ENCODE measurements around the gene MYRIP. TPM values are rescaled to one million over a fixed set of nuclear protein-coding genes. Genes with fewer than 3 reads are reported as not detected.

The MYRIP gene
- polyA plus RNA-seq, 1 of the 3 experiments (the other 2 are of a cell fraction), result 1.2 TPM

- WGBS (ENCODE audit: low lambda C conversion rate), result 93% methylated on average over 8 of the region's 9 CpGs
- no peak for DNase-seq
- Histone ChIP-seq H4K20me1 (ENCODE audit: insufficient read depth) (no peaks in the 10 kb centered on the region), H3K36me3 (replicated peaks in 1 of 2; ENCODE audit: control insufficient read depth in 1 of 2, insufficient read depth in 2 of 2, low read length in 1 of 2) (no peaks in the 10 kb centered on the region), H3K27me3 (ENCODE audit: insufficient read depth) (peaks cover 16% of the 10 kb centered on the region), H3K27ac (ENCODE audit: low read depth in 2 of 2, low read length in 1 of 2) (no peak overlapping the region), H3K79me2 (ENCODE audit: insufficient read depth) (no peaks in the 10 kb centered on the region), H3K4me2 (no peak overlapping the region), H3K9ac (no peak overlapping the region), H3K4me1 (ENCODE audit: control insufficient read depth in 1 of 2, insufficient read depth in 2 of 2, low read depth in 1 of 2, low read length in 1 of 2) (peaks cover 0 to 16% of the 10 kb centered on the region in 2 experiments; a peak in 1 of 4 replicates), H2AFZ (ENCODE audit: low read depth) (no peak overlapping the region), H3K9me3 (no peaks in the 10 kb centered on the region), H3K9me2 (no peaks in the 10 kb centered on the region), H3K4me3 (ENCODE audit: low read depth in 2 of 2, low read length in 1 of 2) (no peak overlapping the region), H3F3A (replicated peaks; ENCODE audit: insufficient read depth) (peaks cover 14% of the 10 kb centered on the region)
- ChIA-PET CTCF (interaction anchor here (0.9 to 2.8 kb wide), 6 partner anchors 11 to 406 kb away, joined by 3 to 32 read pairs (median 4); no protein-coding TSS in a partner anchor), POLR2A (no interaction called here)
- TF ChIP-seq JUND (IDR thresholded peaks at IDR 0.05), result no peak
- TF ChIP-seq EP300 (IDR thresholded peaks at IDR 0.05; ENCODE audit: borderline replicate concordance in 1 of 2, low read depth in 1 of 2, low read length in 1 of 2), result no peak
- TF ChIP-seq ZBTB33 (IDR thresholded peaks at IDR 0.05; ENCODE audit: borderline replicate concordance, low read depth), result no peak
- no peak for TF ChIP-seq RCOR1 (IDR thresholded peaks at IDR 0.05; ENCODE audit: low read length)
- TF ChIP-seq CHD2 (IDR thresholded peaks at IDR 0.05; ENCODE audit: low read length, partially characterized antibody), result no peak
- no peak for TF ChIP-seq RFX5 (IDR thresholded peaks at IDR 0.05; ENCODE audit: low read length)
- TF ChIP-seq FOXJ3 (CRISPR knock-in tag; IDR thresholded peaks at IDR 0.05), result no peak
- no peak for TF ChIP-seq RAD21 (IDR thresholded peaks at IDR 0.05; ENCODE audit: low read length)
- no peak for TF ChIP-seq NRF1 (IDR thresholded peaks at IDR 0.05; ENCODE audit: low read depth, low read length)
- no peak for TF ChIP-seq CTCF (IDR thresholded peaks at IDR 0.05)
- no peak for TF ChIP-seq SIN3A (IDR thresholded peaks at IDR 0.05; ENCODE audit: borderline replicate concordance, low read depth, low read length)
- no peak for TF ChIP-seq TAF1 (IDR thresholded peaks at IDR 0.05; ENCODE audit: borderline replicate concordance, low read depth, low read length)
- TF ChIP-seq YY1 (IDR thresholded peaks at IDR 0.05; ENCODE audit: low read depth), result no peak
Observed at GRCh38 chr3:39811561-39811960, 2.2 kb downstream of the MYRIP start.

- Histone ChIP-seq H3F3A (replicated peaks; ENCODE audit: insufficient read depth) (peaks cover 14% of the 10 kb centered on the region), H3K36me3 (replicated peaks in 1 of 2; ENCODE audit: control insufficient read depth in 1 of 2, insufficient read depth in 2 of 2, low read length in 1 of 2) (no peaks in the 10 kb centered on the region), H3K9ac (no peak overlapping the region), H3K4me2 (no peak overlapping the region), H3K79me2 (ENCODE audit: insufficient read depth) (no peaks in the 10 kb centered on the region), H3K9me2 (no peaks in the 10 kb centered on the region), H4K20me1 (ENCODE audit: insufficient read depth) (no peaks in the 10 kb centered on the region), H3K4me3 (ENCODE audit: low read depth in 2 of 2, low read length in 1 of 2) (no peak overlapping the region), H2AFZ (ENCODE audit: low read depth) (no peak overlapping the region), H3K9me3 (no peaks in the 10 kb centered on the region), H3K27me3 (ENCODE audit: insufficient read depth) (peaks cover 16% of the 10 kb centered on the region), H3K4me1 (ENCODE audit: control insufficient read depth in 1 of 2, insufficient read depth in 2 of 2, low read depth in 1 of 2, low read length in 1 of 2) (peaks cover 0 to 16% of the 10 kb centered on the region in 2 experiments; a peak in 1 of 4 replicates), H3K27ac (ENCODE audit: low read depth in 2 of 2, low read length in 1 of 2) (no peak overlapping the region)
- POLR2A ChIA-PET, result no interaction called here
- peak; percentile 67 for TF ChIP-seq RAD21 (IDR thresholded peaks at IDR 0.05; ENCODE audit: low read length)
- no peak for TF ChIP-seq TEAD4 (IDR thresholded peaks at IDR 0.05; ENCODE audit: borderline replicate concordance, insufficient read depth)
- TF ChIP-seq SMC3 (IDR thresholded peaks at IDR 0.05; ENCODE audit: low read depth, low read length), result peak; percentile 47
- TF ChIP-seq ZBTB33 (IDR thresholded peaks at IDR 0.05; ENCODE audit: borderline replicate concordance, low read depth), result no peak
- peak; percentile 60 for TF ChIP-seq CTCF (IDR thresholded peaks at IDR 0.05)
- DNase-seq, result peak; percentile 31
- CTCF ChIA-PET, result interaction anchor here (0.7 to 2.8 kb wide), 33 partner anchors 10 to 407 kb away, joined by 3 to 32 read pairs (median 4); no protein-coding TSS in a partner anchor
- WGBS (ENCODE audit: low lambda C conversion rate), result 68% methylated on average over 2 of the region's 2 CpGs
Observed at GRCh38 chr3:39812537-39812936, 3.1 kb downstream of the MYRIP start.

Data from SK-N-SH (cell line).